Spleen (tissue), 11 donors: ENCODE data around the gene ATOH8. TPM values are rescaled to one million over a fixed set of nuclear protein-coding genes. Genes with fewer than 3 reads are reported as not detected.
A peak's percentile ranks its signal among the peaks of the same experiment; 100 is the strongest.

Experiments
- DNase-seq: peaks from one replicate; pipeline ENCODE4 v3.0.0-alpha.2; 2020
- H3K27ac ChIP-seq, 8 donors: fragments of 200-600 bp; sonication (generic) in 7 of 8; 1 replicate in 4 of 8; 2 replicates in 4 of 8; pipeline versions ENCODE4 v1.5.0 to v1.8.0; 2016 to 2021; ENCODE audit warnings: inconsistent platforms in 4 of 8, mild to moderate bottlenecking in 4 of 8, moderate library complexity in 1 of 8
- H3K27me3 ChIP-seq, 7 donors: fragments of 200-600 bp; sonication (generic) in 6 of 7; replicated peaks in 1 of 7; 1 replicate in 4 of 7; 2 replicates in 3 of 7; pipeline versions ENCODE4 v1.5.0 to v1.8.0; 2016 to 2021; ENCODE audit warnings: inconsistent platforms in 3 of 7, mild to moderate bottlenecking in 1 of 7
- H3K36me3 ChIP-seq, 6 donors: fragments of 200-600 bp; sonication (generic) in 5 of 6; 1 replicate in 4 of 6; 2 replicates in 2 of 6; pipeline versions ENCODE4 v1.5.0 to v1.8.0; 2016 to 2021; ENCODE audit warnings: inconsistent platforms in 2 of 6
- H3K4me1 ChIP-seq, 6 donors: fragments of 200-600 bp; sonication (generic) in 5 of 6; 1 replicate in 3 of 6; 2 replicates in 3 of 6; pipeline versions ENCODE4 v1.5.0 to v1.8.0; 2016 to 2021; ENCODE audit warnings: inconsistent platforms in 3 of 6
- H3K4me3 ChIP-seq, 8 donors: fragments of 200-600 bp; sonication (generic) in 7 of 8; 1 replicate in 4 of 8; 2 replicates in 4 of 8; pipeline versions ENCODE4 v1.5.0 to v1.8.0; 2016 to 2021; ENCODE audit warnings: inconsistent platforms in 4 of 8, mild to moderate bottlenecking in 4 of 8, moderate library complexity in 2 of 8
- H3K9me3 ChIP-seq, 8 donors: fragments of 200-600 bp; sonication (generic) in 7 of 8; 1 replicate in 4 of 8; 2 replicates in 4 of 8; pipeline versions ENCODE4 v1.5.0 to v1.8.0; 2016 to 2021; ENCODE audit warnings: inconsistent platforms in 4 of 8
- CTCF ChIP-seq, 11 experiments: fragments of 200-600 bp in 7 of 11; fragments of 450-650 bp in 4 of 11; sonication (generic) in 4 of 11; IDR thresholded peaks in 8 of 11; conservative IDR thresholded peaks in 3 of 11; 1 replicate in 7 of 11; 2 replicates in 4 of 11; pipeline versions ENCODE4 v1.4.0 to v1.8.0; 2016 to 2021; ENCODE audit warnings: antibody characterized with exemption in 11 of 11, inconsistent platforms in 4 of 11, mild to moderate bottlenecking in 1 of 11
- POLR2A ChIP-seq, 3 donors: fragments of 450-650 bp; IDR thresholded peaks; one replicate each; pipeline ENCODE4 v1.5.1; 2017; ENCODE audit warnings: antibody characterized with exemption in 3 of 3, mild to moderate bottlenecking in 1 of 3
- POLR2AphosphoS5 ChIP-seq, 3 donors: sonication (generic); formaldehyde crosslinking; IDR thresholded peaks; one replicate each; pipeline ENCODE4 v1.5.1; 2017; ENCODE audit warnings: antibody characterized with exemption in 3 of 3
- WGBS, 5 donors: extraction: QIAGEN DNeasy Blood & Tissue Kit in 3 of 5; methylation state at CpG; one replicate each; pipeline versions ENCODE4 v1.1.5 to v1.1.7; 2013 to 2018; 5-methylcytosine and 5-hydroxymethylcytosine counted together
- intact Hi-C: fragments of 100-400 bp; cut with DNase I; formaldehyde crosslinking; loops from one replicate; pipeline ENCODE4 v1.15.0; 2023; ENCODE audit warnings: low total_unique reads
- polyA plus RNA-seq, 3 donors: library from polyadenylated mRNA; stranded (reverse); fragments of 200-250 nt; gene quantifications; one replicate each; pipeline ENCODE4 v1.2.1, GENCODE V29; 2013
- total RNA-seq, 7 donors: library from RNA; depleted of rRNA in 3 of 7; stranded (reverse); fragments of >200 nt in 3 of 7; fragmentation: NEBNext Ultra II Directional in 4 of 7; extraction: Animal tissue kit (Norgen Biotek cat#: 25700) in 4 of 7; gene quantifications; one replicate each; pipeline versions ENCODE4 v1.1.0 to v1.2.1, GENCODE V29; 2016 to 2021
- donor health status: healthy with polysubstance abuse.
- donor health status: DM: no; HTN: no; CAD: no; lungs with moderate emphysema.
- donor health status: DM: no; HTN: no; CAD: no.
- donor health status: Bipolar disorder and iron deficiency.
- donor health status: healthy.
- donor health status: DM: no; HTN: no; CAD: no.
- donor health status: DM: yes; HTN: yes; CAD: no.

ATOH8 gene
- total and polyA plus RNA-seq, 10 donors, result 6.4 to 53.0 (median 17.4) TPM

- intact Hi-C loops, result no loop called here
- DNase-seq, result no peak
- peak overlapping the region in 4 of 8 donors; percentile 71 to 85 (median 77) for H3K27ac ChIP-seq
- peak in 2 of 11 experiments; percentile 16 to 19 for TF ChIP-seq CTCF (IDR thresholded peaks at IDR 0.05 in 8 of 11, conservative IDR thresholded peaks at IDR 0.05 in 3 of 11)
- no peak for TF ChIP-seq POLR2AphosphoS5 (IDR thresholded peaks at IDR 0.05)
- peaks cover 0 to 89% (median 7%) of the 10 kb centered on the region in 7 donors for H3K27me3 ChIP-seq
- no peaks in the 10 kb centered on the region for H3K9me3 ChIP-seq
- H3K36me3 ChIP-seq, result no peaks in the 10 kb centered on the region
- H3K4me3 ChIP-seq, result no peak overlapping the region
- 77 to 85% (median 83%) methylated on average over 12 of the region's 12 CpGs for WGBS, 5 donors
- H3K4me1 ChIP-seq, result peaks cover 28 to 97% (median 80%) of the 10 kb centered on the region in 6 donors
Measured at GRCh38 chr2:85769236-85769982, 15.6 kb downstream of the ATOH8 start.

- WGBS, 5 donors, result 81 to 93% (median 86%) methylated on average over 6 to 7 of the region's 7 CpGs
- H3K4me3 ChIP-seq, result no peak overlapping the region
- no peaks in the 10 kb centered on the region for H3K9me3 ChIP-seq
- TF ChIP-seq CTCF (IDR thresholded peaks at IDR 0.05 in 8 of 11, conservative IDR thresholded peaks at IDR 0.05 in 3 of 11) (no peak), POLR2AphosphoS5 (IDR thresholded peaks at IDR 0.05) (no peak)
- H3K27ac ChIP-seq, result peak overlapping the region in 4 of 8 donors; percentile 71 to 85 (median 77)
- peaks cover 0 to 84% (median 7%) of the 10 kb centered on the region in 7 donors for H3K27me3 ChIP-seq
- DNase-seq, result no peak
- intact Hi-C loops, result no loop called here
- peaks cover 27 to 97% (median 80%) of the 10 kb centered on the region in 6 donors for H3K4me1 ChIP-seq
- no peaks in the 10 kb centered on the region for H3K36me3 ChIP-seq
Measured at GRCh38 chr2:85769983-85770362, 16.2 kb downstream of the ATOH8 start.

- Histone ChIP-seq H3K4me1 (peaks cover 23 to 97% (median 76%) of the 10 kb centered on the region in 6 donors), H3K36me3 (no peaks in the 10 kb centered on the region), H3K27ac (peak overlapping the region in 5 of 8 donors; percentile 71 to 85 (median 75)), H3K27me3 (peaks cover 0 to 80% (median 3%) of the 10 kb centered on the region in 7 donors), H3K9me3 (no peaks in the 10 kb centered on the region), H3K4me3 (no peak overlapping the region)
- 73 to 91% (median 88%) methylated on average over 12 of the region's 12 CpGs for WGBS, 5 donors
- TF ChIP-seq POLR2A (IDR thresholded peaks at IDR 0.05) (no peak), CTCF (IDR thresholded peaks at IDR 0.05 in 8 of 11, conservative IDR thresholded peaks at IDR 0.05 in 3 of 11) (no peak), POLR2AphosphoS5 (IDR thresholded peaks at IDR 0.05) (no peak)
- intact Hi-C loops, result no loop called here
- no peak for DNase-seq
Measured at GRCh38 chr2:85770369-85770768, 16.6 kb downstream of the ATOH8 start.

- H3K4me1 ChIP-seq, result peaks cover 20 to 95% (median 71%) of the 10 kb centered on the region in 6 donors
- H3K9me3 ChIP-seq, result no peaks in the 10 kb centered on the region
Measured at GRCh38 chr2:85770786-85771409, 17.1 kb downstream of the ATOH8 start.

More at GRCh38 chr2:85770786-85771409, 17.1 kb downstream of the ATOH8 start:
- peak overlapping the region in 6 of 8 donors; percentile 43 to 85 (median 73) for H3K27ac ChIP-seq
- DNase-seq, result no peak
- intact Hi-C loops, result no loop called here
- 69 to 87% (median 74%) methylated on average over 10 of the region's 10 CpGs for WGBS, 5 donors
- no peak overlapping the region for H3K4me3 ChIP-seq
- TF ChIP-seq POLR2AphosphoS5 (IDR thresholded peaks at IDR 0.05), result no peak
- TF ChIP-seq CTCF (IDR thresholded peaks at IDR 0.05 in 8 of 11, conservative IDR thresholded peaks at IDR 0.05 in 3 of 11), result no peak
- no peak for TF ChIP-seq POLR2A (IDR thresholded peaks at IDR 0.05)
- no peaks in the 10 kb centered on the region for H3K36me3 ChIP-seq
- peaks cover 0 to 74% (median 0%) of the 10 kb centered on the region in 7 donors for H3K27me3 ChIP-seq
